HepG2 (cell line): ENCODE data around the gene SPHK1. TPM values are rescaled to one million over a fixed set of nuclear protein-coding genes. Genes with fewer than 3 reads are reported as not detected.
A peak's percentile ranks its signal among the peaks of the same experiment; 100 is the strongest.

ENCODE experiments used
- ATF7-NPFF ChIP-seq: sonication (generic); formaldehyde crosslinking; IDR thresholded peaks from 2 replicates; pipeline ENCODE4 v1.8.1; 2023; ENCODE audit warnings: mild to moderate bottlenecking, low read depth, missing genetic modification reagents, moderate library complexity
- EED ChIP-seq: sonication (generic); formaldehyde crosslinking; IDR thresholded peaks from 2 replicates; pipeline ENCODE4 v1.5.0; 2020; ENCODE audit warnings: mild to moderate bottlenecking, missing genetic modification reagents
- ELF1 ChIP-seq: sonication (generic); formaldehyde crosslinking; IDR thresholded peaks from 2 replicates; pipeline ENCODE4 v1.4.0; 2020; ENCODE audit warnings: missing genetic modification reagents
- FIP1L1 ChIP-seq: fragments of 200-400 bp; formaldehyde crosslinking; IDR thresholded peaks from 2 replicates; pipeline ENCODE4 v1.6.1; 2018; ENCODE audit warnings: low read depth, mild to moderate bottlenecking, low read length, moderate library complexity, borderline replicate concordance; ENCODE audit not compliant: insufficient read depth
- HOXA9 ChIP-seq: sonication (generic); formaldehyde crosslinking; IDR thresholded peaks from 2 replicates; pipeline ENCODE4 v1.8.1; 2022; ENCODE audit warnings: missing genetic modification reagents, mild to moderate bottlenecking, moderate library complexity, borderline replicate concordance
- IKZF4 ChIP-seq: sonication (generic); formaldehyde crosslinking; IDR thresholded peaks from 2 replicates; pipeline ENCODE4 v1.5.1; 2020; ENCODE audit warnings: borderline replicate concordance, mild to moderate bottlenecking, low read depth, missing genetic modification reagents; ENCODE audit errors: not compliant biosample characterization
- IRF2 ChIP-seq: IDR thresholded peaks from 2 replicates; pipeline ENCODE4 v1.6.1; 2018; ENCODE audit warnings: missing genetic modification reagents, missing compliant biosample characterization
- SMYD3 ChIP-seq: sonication (generic); formaldehyde crosslinking; IDR thresholded peaks from 2 replicates; pipeline ENCODE4 v1.8.1; 2023; ENCODE audit warnings: mild to moderate bottlenecking, missing genetic modification reagents
- TERF1 ChIP-seq: sonication (generic); formaldehyde crosslinking; IDR thresholded peaks from 2 replicates; pipeline ENCODE4 v1.8.0; 2022; ENCODE audit warnings: mild to moderate bottlenecking, missing genetic modification reagents, moderate library complexity
- TFDP2 ChIP-seq: sonication (generic); formaldehyde crosslinking; IDR thresholded peaks from 2 replicates; pipeline ENCODE4 v1.4.0; 2020; ENCODE audit warnings: missing genetic modification reagents
- ZMYM3 ChIP-seq: sonication (generic); formaldehyde crosslinking; IDR thresholded peaks from 2 replicates; pipeline ENCODE4 v1.5.1; 2020; ENCODE audit warnings: mild to moderate bottlenecking, missing genetic modification reagents
- ZNF232 ChIP-seq: sonication (generic); formaldehyde crosslinking; IDR thresholded peaks from 2 replicates; pipeline ENCODE4 v1.4.0; 2020; ENCODE audit warnings: missing genetic modification reagents, borderline replicate concordance
- ZNF3 ChIP-seq: IDR thresholded peaks from 2 replicates; pipeline ENCODE4 v1.7.0; 2017; ENCODE audit warnings: inconsistent platforms
- ZNF468 ChIP-seq: sonication (generic); formaldehyde crosslinking; IDR thresholded peaks from 2 replicates; pipeline ENCODE4 v1.8.0; 2022; ENCODE audit warnings: mild to moderate bottlenecking, moderate library complexity, missing genetic modification reagents
- ZNF556 ChIP-seq: sonication (generic); formaldehyde crosslinking; IDR thresholded peaks from 2 replicates; pipeline ENCODE4 v1.4.0; 2020; ENCODE audit warnings: mild to moderate bottlenecking, missing genetic modification reagents, borderline replicate concordance
- ZNF768 ChIP-seq: sonication (generic); formaldehyde crosslinking; IDR thresholded peaks from 2 replicates; pipeline ENCODE4 v1.4.0; 2020; ENCODE audit warnings: missing genetic modification reagents
- polyA plus RNA-seq, 8 experiments: library from polyadenylated mRNA; depleted of rRNA in 3 of 8; stranded (reverse) in 7 of 8; unstranded in 1 of 8; fragments of >200 nt; fragmentation: Illumina TruSeq in 4 of 8; extraction: Trizol in 4 of 8; gene quantifications; 2 replicates each; pipeline versions ENCODE4 v1.2.1 to v1.2.3, GENCODE V29; 2011 to 2016; ENCODE audit warnings: low read depth in 4 of 8, missing spikeins in 1 of 8, mixed read lengths in 1 of 8; ENCODE audit not compliant: insufficient read depth in 1 of 8
- total RNA-seq, 5 experiments: library from RNA; depleted of rRNA; stranded (reverse); fragments of >200 nt; fragmentation: Illumina TruSeq; extraction: Trizol; gene quantifications; 2 replicates each; pipeline ENCODE4 v1.2.3, GENCODE V29; 2016; ENCODE audit warnings: low read depth in 1 of 5
- TF ChIP-seq, protein P1 (sequence below): conservative IDR thresholded peaks from 2 replicates; pipeline ENCODE4 v1.6.1; 2018; ENCODE audit warnings: missing genetic modification reagents
- TF ChIP-seq, protein P2 (sequence below): sonication (generic); formaldehyde crosslinking; IDR thresholded peaks from 2 replicates; pipeline ENCODE4 v1.4.0; 2020; ENCODE audit warnings: mild to moderate bottlenecking, missing genetic modification reagents, borderline replicate concordance
- TF ChIP-seq, protein P3 (sequence below): sonication (generic); formaldehyde crosslinking; IDR thresholded peaks from 2 replicates; pipeline ENCODE4 v1.9.0; 2021; ENCODE audit warnings: missing genetic modification reagents, borderline replicate concordance

The SPHK1 gene
- total and polyA plus RNA-seq, 2 of the 13 experiments (the other 11 are each of a cell fraction or from before 2014, with no cell fraction given), result 129 to 160 TPM

DNA sequence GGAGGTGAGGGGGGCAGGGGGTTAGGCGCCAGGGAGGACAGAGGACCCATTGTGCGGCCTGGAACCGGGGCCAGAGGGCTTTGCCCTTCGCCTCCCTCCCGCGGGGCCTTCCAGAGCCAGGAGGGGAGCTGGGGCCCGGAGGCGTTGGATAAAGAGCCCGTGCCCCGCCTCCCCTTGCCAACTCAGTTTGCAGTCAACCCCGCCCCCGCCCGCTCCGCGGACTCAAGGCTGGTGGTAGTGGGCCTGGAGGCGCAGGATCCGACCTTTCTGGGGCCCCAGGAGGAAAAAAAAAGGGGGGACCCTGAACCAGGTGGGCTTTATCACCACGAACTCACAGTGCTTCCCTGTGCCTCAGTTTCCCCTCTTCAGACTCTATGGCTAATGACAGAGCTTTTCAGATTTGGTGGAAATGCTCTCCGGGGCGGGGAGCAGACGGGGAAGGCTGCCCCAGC, 2.0 kb upstream of the SPHK1 start (continued):
- TF ChIP-seq SMYD3 (CRISPR knock-in tag) (no peak), ZNF556 (CRISPR knock-in tag) (peak; percentile 32; the same call in 1 of the 2 replicates), ZNF768 (no peak), HOXA9 (CRISPR knock-in tag) (no peak), ELF1 (CRISPR knock-in tag) (no peak), ATF7-NPFF (peak; percentile 13; the same call in 1 of the 2 replicates), ZNF468 (CRISPR knock-in tag) (no peak), IKZF4 (no peak), ZNF3 (CRISPR knock-in tag) (no peak), TERF1 (CRISPR knock-in tag) (no peak), FIP1L1 (no peak), ZNF232 (CRISPR knock-in tag) (no peak; the same call in 1 of the 2 replicates), TFDP2 (CRISPR knock-in tag) (peak; percentile 12; the same call in 1 of the 2 replicates), ZMYM3 (peak; percentile 83), EED (peak; percentile 82; the same call in 1 of the 2 replicates), IRF2 (CRISPR knock-in tag) (peak; percentile 78)
- TF ChIP-seq, protein P1, sequence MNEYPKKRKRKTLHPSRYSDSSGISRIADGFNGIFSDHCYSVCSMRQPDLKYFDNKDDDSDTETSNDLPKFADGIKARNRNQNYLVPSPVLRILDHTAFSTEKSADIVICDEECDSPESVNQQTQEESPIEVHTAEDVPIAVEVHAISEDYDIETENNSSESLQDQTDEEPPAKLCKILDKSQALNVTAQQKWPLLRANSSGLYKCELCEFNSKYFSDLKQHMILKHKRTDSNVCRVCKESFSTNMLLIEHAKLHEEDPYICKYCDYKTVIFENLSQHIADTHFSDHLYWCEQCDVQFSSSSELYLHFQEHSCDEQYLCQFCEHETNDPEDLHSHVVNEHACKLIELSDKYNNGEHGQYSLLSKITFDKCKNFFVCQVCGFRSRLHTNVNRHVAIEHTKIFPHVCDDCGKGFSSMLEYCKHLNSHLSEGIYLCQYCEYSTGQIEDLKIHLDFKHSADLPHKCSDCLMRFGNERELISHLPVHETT (CRISPR knock-in tag), result 0 out of 2 replicates have a peak, but pooled peaks have one; percentile 44
- TF ChIP-seq, protein P2, sequence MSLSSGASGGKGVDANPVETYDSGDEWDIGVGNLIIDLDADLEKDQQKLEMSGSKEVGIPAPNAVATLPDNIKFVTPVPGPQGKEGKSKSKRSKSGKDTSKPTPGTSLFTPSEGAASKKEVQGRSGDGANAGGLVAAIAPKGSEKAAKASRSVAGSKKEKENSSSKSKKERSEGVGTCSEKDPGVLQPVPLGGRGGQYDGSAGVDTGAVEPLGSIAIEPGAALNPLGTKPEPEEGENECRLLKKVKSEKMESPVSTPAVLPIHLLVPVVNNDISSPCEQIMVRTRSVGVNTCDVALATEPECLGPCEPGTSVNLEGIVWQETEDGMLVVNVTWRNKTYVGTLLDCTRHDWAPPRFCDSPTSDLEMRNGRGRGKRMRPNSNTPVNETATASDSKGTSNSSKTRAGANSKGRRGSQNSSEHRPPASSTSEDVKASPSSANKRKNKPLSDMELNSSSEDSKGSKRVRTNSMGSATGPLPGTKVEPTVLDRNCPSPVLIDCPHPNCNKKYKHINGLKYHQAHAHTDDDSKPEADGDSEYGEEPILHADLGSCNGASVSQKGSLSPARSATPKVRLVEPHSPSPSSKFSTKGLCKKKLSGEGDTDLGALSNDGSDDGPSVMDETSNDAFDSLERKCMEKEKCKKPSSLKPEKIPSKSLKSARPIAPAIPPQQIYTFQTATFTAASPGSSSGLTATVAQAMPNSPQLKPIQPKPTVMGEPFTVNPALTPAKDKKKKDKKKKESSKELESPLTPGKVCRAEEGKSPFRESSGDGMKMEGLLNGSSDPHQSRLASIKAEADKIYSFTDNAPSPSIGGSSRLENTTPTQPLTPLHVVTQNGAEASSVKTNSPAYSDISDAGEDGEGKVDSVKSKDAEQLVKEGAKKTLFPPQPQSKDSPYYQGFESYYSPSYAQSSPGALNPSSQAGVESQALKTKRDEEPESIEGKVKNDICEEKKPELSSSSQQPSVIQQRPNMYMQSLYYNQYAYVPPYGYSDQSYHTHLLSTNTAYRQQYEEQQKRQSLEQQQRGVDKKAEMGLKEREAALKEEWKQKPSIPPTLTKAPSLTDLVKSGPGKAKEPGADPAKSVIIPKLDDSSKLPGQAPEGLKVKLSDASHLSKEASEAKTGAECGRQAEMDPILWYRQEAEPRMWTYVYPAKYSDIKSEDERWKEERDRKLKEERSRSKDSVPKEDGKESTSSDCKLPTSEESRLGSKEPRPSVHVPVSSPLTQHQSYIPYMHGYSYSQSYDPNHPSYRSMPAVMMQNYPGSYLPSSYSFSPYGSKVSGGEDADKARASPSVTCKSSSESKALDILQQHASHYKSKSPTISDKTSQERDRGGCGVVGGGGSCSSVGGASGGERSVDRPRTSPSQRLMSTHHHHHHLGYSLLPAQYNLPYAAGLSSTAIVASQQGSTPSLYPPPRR, result peak; percentile 95
- TF ChIP-seq, protein P3, sequence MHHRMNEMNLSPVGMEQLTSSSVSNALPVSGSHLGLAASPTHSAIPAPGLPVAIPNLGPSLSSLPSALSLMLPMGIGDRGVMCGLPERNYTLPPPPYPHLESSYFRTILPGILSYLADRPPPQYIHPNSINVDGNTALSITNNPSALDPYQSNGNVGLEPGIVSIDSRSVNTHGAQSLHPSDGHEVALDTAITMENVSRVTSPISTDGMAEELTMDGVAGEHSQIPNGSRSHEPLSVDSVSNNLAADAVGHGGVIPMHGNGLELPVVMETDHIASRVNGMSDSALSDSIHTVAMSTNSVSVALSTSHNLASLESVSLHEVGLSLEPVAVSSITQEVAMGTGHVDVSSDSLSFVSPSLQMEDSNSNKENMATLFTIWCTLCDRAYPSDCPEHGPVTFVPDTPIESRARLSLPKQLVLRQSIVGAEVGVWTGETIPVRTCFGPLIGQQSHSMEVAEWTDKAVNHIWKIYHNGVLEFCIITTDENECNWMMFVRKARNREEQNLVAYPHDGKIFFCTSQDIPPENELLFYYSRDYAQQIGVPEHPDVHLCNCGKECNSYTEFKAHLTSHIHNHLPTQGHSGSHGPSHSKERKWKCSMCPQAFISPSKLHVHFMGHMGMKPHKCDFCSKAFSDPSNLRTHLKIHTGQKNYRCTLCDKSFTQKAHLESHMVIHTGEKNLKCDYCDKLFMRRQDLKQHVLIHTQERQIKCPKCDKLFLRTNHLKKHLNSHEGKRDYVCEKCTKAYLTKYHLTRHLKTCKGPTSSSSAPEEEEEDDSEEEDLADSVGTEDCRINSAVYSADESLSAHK, result no peak
